Central memory CD8-positive, alpha-beta T cell (primary cell): ENCODE measurements around the gene ITK.

Experiments used
- ATAC-seq: fragments of 150-1000 bp; cut with Tn5 transposase; replicated peaks from 2 replicates; pipeline ENCODE4 v1.10.0; 2022; ENCODE audit warnings: mild to moderate bottlenecking, moderate FRiP score, moderate number of reproducible peaks; ENCODE audit not compliant: poor library complexity, severe bottlenecking; ENCODE audit errors: extremely low read depth
- DNase-seq, 2 donors: peaks; one replicate each; pipeline ENCODE4 v3.0.0; 2021; ENCODE audit warnings: low spot score in 2 of 2
- H3K27ac Mint-ChIP-seq: one replicate; pipeline ENCODE4 v1.8.0; 2022; ENCODE audit warnings: low read depth, mild to moderate bottlenecking, moderate library complexity, mixed read lengths
- H3K27me3 Mint-ChIP-seq: one replicate; pipeline ENCODE4 v1.8.0; 2022; ENCODE audit warnings: mixed read lengths
- H3K36me3 Mint-ChIP-seq: one replicate; pipeline ENCODE4 v1.8.0; 2022; ENCODE audit warnings: mild to moderate bottlenecking, moderate library complexity, mixed read lengths; ENCODE audit not compliant: insufficient read depth
- H3K4me1 Mint-ChIP-seq: one replicate; pipeline ENCODE4 v1.8.0; 2022; ENCODE audit warnings: mixed read lengths
- H3K4me3 Mint-ChIP-seq: one replicate; pipeline ENCODE4 v1.8.0; 2022; ENCODE audit warnings: mild to moderate bottlenecking, moderate library complexity, mixed read lengths
- H3K9me3 Mint-ChIP-seq: one replicate; pipeline ENCODE4 v1.8.0; 2022; ENCODE audit warnings: mixed read lengths

ITK gene

DNA sequence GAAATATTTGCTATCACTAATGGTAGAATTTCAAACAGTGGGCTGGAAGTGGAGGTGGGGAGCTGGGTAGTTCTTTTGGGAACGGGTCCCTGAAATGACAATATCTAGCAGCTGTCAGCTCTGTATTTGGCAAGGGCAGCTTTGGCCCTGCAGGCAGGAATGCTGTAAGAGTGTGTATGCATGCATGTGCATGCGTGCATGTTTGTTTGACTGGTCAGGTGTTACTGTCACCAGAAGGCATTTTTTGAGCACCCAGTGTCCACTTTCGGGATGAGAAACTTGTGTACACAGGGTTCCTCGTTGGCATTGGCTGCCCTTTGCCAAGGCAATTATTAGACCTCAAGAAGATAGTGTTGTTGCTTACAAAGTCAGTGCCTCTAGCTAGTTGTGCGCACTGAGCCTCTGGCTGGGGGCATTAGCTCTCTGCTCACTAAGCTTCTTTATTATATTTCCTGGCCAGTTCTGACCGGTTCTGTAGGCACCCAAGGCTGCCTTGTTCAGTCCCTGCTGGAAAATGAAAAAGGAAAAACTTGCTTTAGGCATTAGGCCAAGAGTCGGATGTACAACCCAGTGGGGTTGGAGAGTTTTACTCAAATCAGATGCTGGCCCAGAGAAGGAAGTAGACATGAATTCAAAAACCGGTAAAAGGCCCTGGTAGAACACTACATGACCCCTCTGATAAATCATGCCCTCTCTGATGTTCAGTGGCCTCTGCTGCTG lies 87.3 kb downstream of the ITK start:
- Mint-ChIP-seq H3K27me3 (no peaks in the 10 kb centered on the region), H3K4me3 (peak overlapping the region; percentile 93), H3K9me3 (no peaks in the 10 kb centered on the region), H3K4me1 (peaks cover 80% of the 10 kb centered on the region), H3K27ac (peak overlapping the region; percentile 14), H3K36me3 (peaks cover 28% of the 10 kb centered on the region)
- no peak for ATAC-seq
- DNase-seq: no peak

DNA sequence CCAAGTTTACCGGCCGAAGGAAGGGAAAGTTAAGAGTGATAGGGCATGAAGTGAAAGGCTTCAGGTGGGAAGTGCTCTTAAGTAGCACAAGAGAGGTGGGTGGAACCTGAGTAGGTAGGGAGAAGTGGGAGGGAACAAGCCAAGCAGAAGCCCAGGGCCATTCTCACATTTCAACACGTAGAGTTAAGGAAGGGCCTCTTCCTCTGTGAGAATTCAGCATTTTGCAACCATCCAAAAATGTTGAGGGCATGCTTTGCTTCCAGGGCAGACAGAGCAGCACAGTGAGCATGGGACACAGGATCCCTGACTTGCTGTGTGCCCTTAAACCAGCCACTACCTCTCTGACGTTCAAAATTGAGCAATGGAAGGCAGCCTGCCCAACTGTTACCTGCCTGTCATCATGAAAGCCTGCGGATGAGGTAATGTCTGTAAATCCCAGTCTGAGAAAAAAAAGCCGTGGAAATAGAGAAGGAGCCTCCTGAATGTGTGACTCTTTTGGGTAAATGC lies 88.6 kb downstream of the ITK start:
- peak overlapping the region; percentile 93 for H3K4me3 Mint-ChIP-seq
- no peaks in the 10 kb centered on the region for H3K9me3 Mint-ChIP-seq
- no peaks in the 10 kb centered on the region for H3K27me3 Mint-ChIP-seq
- DNase-seq (no peak), ATAC-seq (no peak)
- peaks cover 84% of the 10 kb centered on the region for H3K4me1 Mint-ChIP-seq
- H3K27ac Mint-ChIP-seq: peak overlapping the region; percentile 96
- peaks cover 27% of the 10 kb centered on the region for H3K36me3 Mint-ChIP-seq

DNA sequence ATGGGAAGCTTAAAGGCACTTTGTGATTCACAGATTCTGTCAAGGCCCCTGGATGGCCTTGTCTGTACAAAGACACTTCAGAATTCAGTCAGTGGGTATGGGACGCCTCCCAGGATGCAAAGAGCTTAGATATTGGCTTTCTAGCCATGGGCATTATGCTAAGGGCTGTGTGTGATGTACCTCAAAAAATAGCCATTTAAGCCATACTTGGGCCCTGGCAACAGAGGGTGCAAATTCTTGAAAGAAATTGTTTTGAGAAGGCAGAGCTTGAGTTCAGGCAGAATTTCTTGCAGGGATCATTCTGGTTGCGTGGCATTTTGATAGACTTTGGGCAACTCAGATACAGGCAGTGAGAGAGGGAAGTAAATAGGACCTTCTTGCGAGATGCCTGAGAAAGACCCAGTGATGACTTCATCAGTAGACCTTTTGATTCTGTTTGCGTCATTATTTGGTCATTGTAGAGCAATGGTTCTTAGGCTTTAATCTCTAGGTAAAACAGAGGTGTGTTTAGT lies 89.2 kb downstream of the ITK start:
- Mint-ChIP-seq H3K27me3 (no peaks in the 10 kb centered on the region), H3K4me1 (peaks cover 80% of the 10 kb centered on the region), H3K27ac (peak overlapping the region; percentile 96), H3K9me3 (no peaks in the 10 kb centered on the region), H3K4me3 (peak overlapping the region; percentile 93), H3K36me3 (peaks cover 26% of the 10 kb centered on the region)
- DNase-seq (no peak), ATAC-seq (no peak)

DNA sequence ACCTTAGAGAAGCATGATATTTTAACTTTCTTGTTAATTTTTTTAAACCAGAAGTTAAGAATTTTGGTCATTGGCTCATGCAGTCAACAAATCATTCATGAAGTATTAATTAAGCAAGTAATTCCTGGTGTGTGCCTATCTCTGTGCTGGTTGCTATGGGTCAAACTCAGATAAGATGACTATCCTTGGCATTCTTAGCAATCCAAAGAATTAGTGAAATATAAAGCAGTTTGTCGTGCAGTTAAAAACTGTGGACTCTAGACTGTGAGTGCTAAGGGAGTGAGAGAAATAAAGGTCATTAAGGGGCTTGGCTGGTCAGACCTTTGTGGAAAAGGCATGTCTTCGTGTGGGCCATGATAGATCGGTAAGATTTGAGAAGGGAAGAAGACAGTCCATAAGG lies 90.1 kb downstream of the ITK start:
- DNase-seq: no peak
- peaks cover 22% of the 10 kb centered on the region for H3K36me3 Mint-ChIP-seq
- no peaks in the 10 kb centered on the region for H3K27me3 Mint-ChIP-seq
- peaks cover 71% of the 10 kb centered on the region for H3K4me1 Mint-ChIP-seq
- peak overlapping the region; percentile 93 for H3K4me3 Mint-ChIP-seq
- ATAC-seq: no peak
- no peaks in the 10 kb centered on the region for H3K9me3 Mint-ChIP-seq
- peak overlapping the region; percentile 96 for H3K27ac Mint-ChIP-seq

DNA sequence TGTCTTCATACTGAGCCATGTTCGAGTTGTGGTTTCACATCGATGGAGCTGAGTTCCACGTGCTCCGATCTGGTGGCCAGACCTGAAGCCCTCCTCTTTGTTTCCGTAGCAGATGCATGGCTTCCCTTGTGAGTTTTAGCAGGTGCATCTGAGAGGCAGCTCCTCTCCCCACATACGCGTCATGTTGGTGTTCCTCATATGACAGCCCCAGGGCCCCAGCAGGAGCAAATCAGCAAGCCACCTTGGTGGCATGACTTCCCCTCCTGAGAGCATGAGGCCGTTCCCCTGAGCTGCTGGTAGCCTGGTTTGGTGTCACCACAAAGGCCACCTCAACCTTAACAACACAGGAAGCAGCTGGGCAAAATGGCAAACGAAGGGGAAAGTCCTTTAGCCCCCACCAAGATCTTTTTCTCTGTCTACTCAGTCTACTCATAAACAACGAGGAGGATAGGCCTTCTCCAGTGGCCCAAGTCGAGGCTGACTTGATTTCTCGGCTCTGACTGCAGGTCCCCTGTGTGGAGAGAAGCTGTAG lies 91.2 kb downstream of the ITK start:
- peak; percentile 91 for ATAC-seq
- Mint-ChIP-seq H3K27me3 (no peaks in the 10 kb centered on the region), H3K27ac (peak overlapping the region; percentile 96), H3K4me3 (peak overlapping the region; percentile 93), H3K4me1 (peaks cover 79% of the 10 kb centered on the region), H3K36me3 (peaks cover 20% of the 10 kb centered on the region), H3K9me3 (no peaks in the 10 kb centered on the region)
- DNase-seq: peak; percentile 71 to 92

DNA sequence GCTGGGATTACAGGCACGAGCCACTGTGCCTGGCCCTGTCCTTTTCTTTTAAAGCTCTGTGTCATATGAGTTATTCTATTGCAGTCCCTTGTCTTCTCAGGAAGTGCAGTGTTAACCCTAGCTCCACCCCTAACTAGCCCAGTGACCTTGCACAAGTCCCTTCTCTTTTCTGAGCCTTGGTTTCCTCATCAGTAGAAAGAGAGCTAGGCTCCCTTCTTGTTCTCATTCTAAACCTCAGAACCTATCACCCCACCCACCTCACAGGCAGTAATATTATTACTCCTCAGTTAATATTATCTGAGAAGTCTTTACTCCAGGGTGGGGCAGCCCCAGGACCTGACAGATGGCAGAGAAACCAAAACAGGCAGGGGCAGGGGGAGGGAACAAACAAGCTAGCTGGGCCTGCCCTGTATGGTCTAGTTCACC lies 92.5 kb downstream of the ITK start:
- H3K4me1 Mint-ChIP-seq: peaks cover 80% of the 10 kb centered on the region
- peak; percentile 5 for ATAC-seq
- H3K27ac Mint-ChIP-seq: peak overlapping the region; percentile 96
- no peaks in the 10 kb centered on the region for H3K27me3 Mint-ChIP-seq
- peaks cover 23% of the 10 kb centered on the region for H3K36me3 Mint-ChIP-seq
- H3K9me3 Mint-ChIP-seq: no peaks in the 10 kb centered on the region
- peak overlapping the region; percentile 93 for H3K4me3 Mint-ChIP-seq
- no peak for DNase-seq

DNA sequence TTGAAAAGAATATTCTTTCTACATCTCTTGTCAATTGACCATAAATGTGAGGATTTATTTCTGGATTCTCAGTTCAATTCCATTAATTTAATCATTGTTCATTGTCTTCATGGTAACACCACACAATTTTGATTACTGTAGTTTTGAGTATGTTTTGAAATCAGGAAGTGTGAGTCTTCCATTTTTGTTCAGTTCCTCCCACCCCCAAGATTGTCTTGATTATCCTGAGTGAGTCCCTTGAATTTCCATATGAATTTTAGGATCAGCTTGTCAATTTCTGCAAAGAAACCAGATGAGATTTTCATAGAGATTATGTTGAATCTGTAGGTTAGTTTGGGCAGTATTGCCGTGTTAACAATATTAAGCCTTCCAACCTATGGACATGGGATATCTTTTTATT lies 94.8 kb downstream of the ITK start:
- ATAC-seq: no peak
- H3K27me3 Mint-ChIP-seq: no peaks in the 10 kb centered on the region
- peaks cover 23% of the 10 kb centered on the region for H3K36me3 Mint-ChIP-seq
- no peaks in the 10 kb centered on the region for H3K9me3 Mint-ChIP-seq
- H3K4me3 Mint-ChIP-seq: no peak overlapping the region
- peaks cover 78% of the 10 kb centered on the region for H3K4me1 Mint-ChIP-seq
- no peak overlapping the region for H3K27ac Mint-ChIP-seq
- no peak for DNase-seq

DNA sequence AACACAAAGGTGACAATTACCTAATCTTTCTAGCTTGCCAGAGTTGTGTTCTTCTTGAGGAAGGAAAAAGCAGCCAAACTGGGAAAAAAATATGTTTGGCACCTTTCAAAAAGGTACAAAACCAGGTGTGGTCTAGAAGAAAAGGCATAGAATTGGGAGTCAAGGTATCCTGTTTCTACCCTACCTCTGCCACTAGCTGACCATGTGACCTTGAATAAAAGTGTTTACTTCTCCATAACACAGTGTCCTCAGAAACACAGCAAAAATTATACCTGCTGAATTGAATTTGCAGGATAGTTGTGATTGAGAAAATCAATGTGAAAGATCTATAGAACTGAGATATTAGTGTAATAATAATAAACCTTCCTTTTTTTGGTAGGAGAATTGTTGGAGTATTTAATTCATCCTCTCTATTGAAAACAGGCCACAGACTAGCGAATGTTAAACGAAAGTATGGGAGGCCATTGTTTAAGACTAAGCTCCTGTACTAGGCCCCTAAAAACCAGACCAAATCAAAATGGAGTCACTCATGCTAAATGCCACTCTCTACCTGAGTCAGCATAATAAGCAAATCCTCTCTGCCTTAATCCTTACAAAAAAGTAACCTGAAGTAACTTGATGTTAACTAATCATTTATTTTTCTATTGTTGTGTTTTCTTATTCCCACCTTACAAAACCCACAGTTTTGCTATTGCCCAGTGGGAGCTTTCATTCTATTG lies 97.8 kb downstream of the ITK start:
- ATAC-seq: no peak
- peaks cover 15% of the 10 kb centered on the region for H3K36me3 Mint-ChIP-seq
- DNase-seq: no peak
- H3K4me1 Mint-ChIP-seq: peaks cover 78% of the 10 kb centered on the region
- no peak overlapping the region for H3K27ac Mint-ChIP-seq
- no peak overlapping the region for H3K4me3 Mint-ChIP-seq
- H3K27me3 Mint-ChIP-seq: no peaks in the 10 kb centered on the region
- H3K9me3 Mint-ChIP-seq: no peaks in the 10 kb centered on the region

DNA sequence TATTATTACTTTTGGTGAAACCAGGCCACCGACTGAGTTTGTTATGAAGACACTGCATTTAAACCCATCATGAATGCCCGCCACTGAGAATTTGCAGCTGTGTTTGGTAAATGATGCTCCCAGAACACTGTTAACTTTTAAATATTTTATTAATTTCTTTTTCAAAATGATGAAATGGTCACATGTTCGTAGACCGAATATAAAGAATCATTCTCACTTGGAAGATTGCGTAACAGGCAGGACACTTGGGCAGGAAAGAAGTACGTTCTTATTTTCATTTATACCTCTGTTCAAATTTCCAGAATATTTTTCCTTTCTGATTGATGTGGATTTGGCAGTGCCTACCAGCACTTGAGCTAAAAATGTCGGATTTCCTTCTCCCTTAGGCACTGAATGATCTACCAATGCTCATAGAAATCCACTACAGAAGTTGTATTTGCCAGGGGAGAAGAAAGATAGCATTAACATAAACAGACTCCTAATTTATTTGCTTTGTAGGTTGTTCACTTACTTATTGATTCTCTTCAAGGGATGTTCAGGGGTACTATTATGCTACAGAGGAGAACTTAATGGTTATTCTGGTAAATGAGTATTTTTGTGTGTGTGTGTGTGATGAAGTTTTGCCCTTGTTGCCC lies 99.1 kb downstream of the ITK start:
- Mint-ChIP-seq H3K36me3 (peaks cover 16% of the 10 kb centered on the region), H3K27me3 (no peaks in the 10 kb centered on the region), H3K27ac (peak overlapping the region; percentile 51), H3K4me1 (peaks cover 84% of the 10 kb centered on the region), H3K4me3 (no peak overlapping the region), H3K9me3 (no peaks in the 10 kb centered on the region)
- ATAC-seq (no peak), DNase-seq (no peak)

DNA sequence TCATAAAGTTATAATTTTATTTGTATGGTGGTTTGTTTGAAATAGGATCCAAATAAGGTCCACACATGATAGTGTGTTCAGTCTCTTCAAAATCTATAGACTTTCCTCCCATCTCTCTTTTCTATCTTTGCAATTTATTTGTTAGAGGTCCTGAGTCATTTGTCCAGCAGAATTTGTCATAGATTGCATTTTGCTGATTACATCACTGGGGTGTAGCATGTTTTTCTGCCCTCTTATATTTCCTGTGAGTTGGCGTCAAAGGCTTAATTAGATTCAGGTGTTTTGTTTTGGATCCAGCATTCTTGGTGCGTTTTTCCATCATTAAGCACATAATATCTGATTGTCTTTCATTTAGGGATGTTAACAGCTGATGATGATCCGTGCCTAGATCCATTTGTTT lies 100.3 kb downstream of the ITK start:
- DNase-seq: no peak
- Mint-ChIP-seq H3K9me3 (no peaks in the 10 kb centered on the region), H3K27me3 (no peaks in the 10 kb centered on the region), H3K36me3 (peaks cover 26% of the 10 kb centered on the region), H3K27ac (peak overlapping the region; percentile 51), H3K4me1 (peaks cover 86% of the 10 kb centered on the region), H3K4me3 (no peak overlapping the region)
- ATAC-seq: no peak

DNA sequence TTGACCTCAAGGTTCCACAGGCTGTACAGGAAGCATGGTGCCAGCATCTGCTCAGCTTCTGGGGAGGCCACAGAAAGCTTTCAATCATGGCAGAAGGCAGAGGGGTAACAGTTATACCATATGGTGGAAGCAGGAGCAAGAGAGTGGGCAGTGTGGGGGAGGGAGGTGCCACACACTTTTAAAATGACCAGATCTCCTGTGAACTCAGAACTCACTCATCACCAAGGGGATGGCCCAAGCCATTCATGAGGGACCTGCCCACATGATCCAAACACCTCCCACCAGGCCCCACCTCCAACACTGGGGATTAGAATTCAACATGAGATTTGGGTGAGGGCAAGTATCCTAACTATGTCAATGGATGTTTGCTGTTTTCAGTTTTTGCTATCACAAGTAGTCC lies 101.5 kb downstream of the ITK start:
- H3K27ac Mint-ChIP-seq: peak overlapping the region; percentile 35
- no peaks in the 10 kb centered on the region for H3K9me3 Mint-ChIP-seq
- H3K4me3 Mint-ChIP-seq: no peak overlapping the region
- ATAC-seq (no peak), DNase-seq (no peak)
- H3K36me3 Mint-ChIP-seq: peaks cover 32% of the 10 kb centered on the region
- H3K27me3 Mint-ChIP-seq: no peaks in the 10 kb centered on the region
- peaks cover 76% of the 10 kb centered on the region for H3K4me1 Mint-ChIP-seq

DNA sequence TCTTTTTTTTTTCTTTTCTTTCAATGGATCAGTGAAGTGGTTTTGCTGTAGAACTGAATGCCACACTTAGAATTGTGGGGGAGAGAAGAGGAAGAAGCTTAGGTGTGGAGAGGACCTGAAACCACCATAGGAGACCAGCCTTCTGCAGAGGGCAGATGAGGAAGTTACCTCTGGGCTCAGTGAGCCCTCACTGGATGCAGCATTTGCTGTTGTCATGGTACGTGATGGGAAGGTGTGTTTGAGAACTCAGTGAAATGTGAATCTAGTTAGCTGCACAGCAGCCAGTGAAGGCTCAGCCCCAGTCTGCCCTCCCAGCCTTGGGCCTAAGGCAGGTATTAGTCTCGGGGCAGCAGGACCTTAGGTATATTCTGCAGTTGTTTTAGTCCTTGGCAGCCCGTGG lies 102.8 kb downstream of the ITK start:
- Mint-ChIP-seq H3K4me3 (peak overlapping the region; percentile 0), H3K4me1 (peaks cover 78% of the 10 kb centered on the region), H3K9me3 (no peaks in the 10 kb centered on the region), H3K36me3 (peaks cover 41% of the 10 kb centered on the region), H3K27me3 (no peaks in the 10 kb centered on the region), H3K27ac (peak overlapping the region; percentile 60)
- ATAC-seq: peak; percentile 92
- no peak for DNase-seq
